Fibroblast of mammary gland (primary cell): Measurements from ENCODE around the gene NUP155.

Experiments
- DNase-seq: peaks from one replicate; pipeline ENCODE4 v3.0.0-alpha.2; 2010; ENCODE audit warnings: low read depth
- H3K4me3 ChIP-seq: 2 replicates; pipeline ENCODE4 v1.5.1; 2011; ENCODE audit warnings: low read depth, mild to moderate bottlenecking, low read length, moderate library complexity; ENCODE audit not compliant: control insufficient read depth
- CTCF ChIP-seq: conservative IDR thresholded peaks from 2 replicates; pipeline ENCODE4 v1.5.1; 2011; ENCODE audit warnings: low read depth, low read length, inconsistent platforms; ENCODE audit not compliant: control insufficient read depth, insufficient read depth

Gene NUP155

DNA sequence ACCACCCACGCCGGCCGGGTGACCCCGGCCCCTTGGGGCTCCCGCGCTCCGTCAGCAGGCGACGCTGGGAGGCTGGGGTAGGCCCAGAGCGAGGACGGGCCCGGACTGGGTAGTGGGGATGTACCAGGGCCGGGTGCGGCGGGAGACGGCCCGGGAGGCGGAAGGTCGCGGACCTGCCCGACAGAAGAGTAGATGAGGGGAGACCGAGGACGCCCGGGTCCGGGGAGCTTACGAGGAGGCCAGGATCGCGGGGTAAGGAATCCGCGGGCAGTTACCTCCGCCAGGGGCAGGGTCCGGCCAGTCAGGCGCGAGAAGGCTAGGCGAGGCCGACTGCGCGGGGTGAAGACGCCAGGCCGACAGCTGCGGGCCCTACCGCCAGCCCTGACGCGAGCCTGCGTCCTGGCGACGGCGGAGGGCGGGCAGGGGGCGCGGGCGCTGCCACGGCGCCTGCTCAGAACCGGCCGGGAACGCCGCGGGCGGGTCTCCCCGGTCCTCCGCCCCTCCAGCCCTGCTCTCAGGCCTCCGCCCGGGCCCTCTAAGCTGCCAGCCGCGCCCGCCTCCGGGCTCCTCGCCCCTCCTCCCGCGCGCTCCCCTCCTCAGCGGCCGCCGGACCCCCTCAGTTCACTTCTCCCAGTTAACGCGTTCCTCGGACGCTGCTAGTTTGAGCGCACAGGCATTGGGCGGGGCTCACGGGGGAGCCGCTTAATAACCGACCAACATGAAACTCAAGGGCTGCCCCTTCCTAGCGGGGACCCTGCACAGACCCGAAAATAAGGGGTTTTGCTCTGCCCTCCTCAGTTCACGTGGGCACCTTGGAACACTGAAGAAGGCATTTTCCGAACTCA lies 121.7 kb downstream of the NUP155 start, which contains the start of gene CPLANE1:
Gene CPLANE1, minus strand, starts transcription at position 407 of the 845 bp plus-strand sequence. CDS start 1,678 bp downstream, outside the sequence.
- peak within 1 kb of the TSS; percentile 80 for H3K4me3 ChIP-seq
- TF ChIP-seq CTCF, result no peak
- peak; percentile 67 for DNase-seq

GRCh38 chr5:37248421-37248969 lies 122.4 kb downstream of the NUP155 start:
- H3K4me3 ChIP-seq, result peak overlapping the region; percentile 80
- no peak for TF ChIP-seq CTCF
- DNase-seq, result peak; percentile 38

- no peak for TF ChIP-seq CTCF
- DNase-seq, result no peak
These were observed 123.4 kb downstream of the NUP155 start for GRCh38 chr5:37247496-37247895.

GRCh38 chr5:37247036-37247435 lies 123.9 kb downstream of the NUP155 start:
- no peak for TF ChIP-seq CTCF
- peak; percentile 5 for DNase-seq
- H3K4me3 ChIP-seq, result no peak overlapping the region

More at GRCh38 chr5:37247496-37247895, 123.4 kb downstream of the NUP155 start:
- H3K4me3 ChIP-seq, result no peak overlapping the region
